GM18511 (cell line): ENCODE data around the gene PSMB2.

Experiments
- ATAC-seq: cut with Tn5 transposase; IDR thresholded peaks from one replicate; pipeline ENCODE4 v1.9.1; 2021; ENCODE audit warnings: mild to moderate bottlenecking, moderate library complexity; ENCODE audit not compliant: unreplicated experiment

PSMB2 gene

DNA sequence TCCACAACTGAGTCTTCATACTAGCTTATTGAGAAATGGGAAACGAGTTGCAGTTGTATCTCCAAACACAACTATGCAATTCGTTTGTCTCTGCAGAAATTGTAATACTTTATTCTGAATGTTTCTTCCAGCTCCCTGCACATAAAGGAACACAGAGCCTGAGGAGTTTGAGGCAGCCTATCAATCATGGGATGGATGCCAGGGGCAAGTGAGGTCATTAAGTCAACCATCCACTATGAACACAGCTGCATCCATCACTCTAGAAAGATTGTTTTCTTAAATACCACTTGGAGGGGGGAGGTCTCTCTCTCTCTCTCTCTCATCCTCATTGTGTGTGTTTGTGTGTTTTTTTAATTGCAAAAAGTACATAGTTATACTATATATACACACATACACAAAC is 2.9 kb upstream of the PSMB2 start:
- ATAC-seq: no peak

DNA sequence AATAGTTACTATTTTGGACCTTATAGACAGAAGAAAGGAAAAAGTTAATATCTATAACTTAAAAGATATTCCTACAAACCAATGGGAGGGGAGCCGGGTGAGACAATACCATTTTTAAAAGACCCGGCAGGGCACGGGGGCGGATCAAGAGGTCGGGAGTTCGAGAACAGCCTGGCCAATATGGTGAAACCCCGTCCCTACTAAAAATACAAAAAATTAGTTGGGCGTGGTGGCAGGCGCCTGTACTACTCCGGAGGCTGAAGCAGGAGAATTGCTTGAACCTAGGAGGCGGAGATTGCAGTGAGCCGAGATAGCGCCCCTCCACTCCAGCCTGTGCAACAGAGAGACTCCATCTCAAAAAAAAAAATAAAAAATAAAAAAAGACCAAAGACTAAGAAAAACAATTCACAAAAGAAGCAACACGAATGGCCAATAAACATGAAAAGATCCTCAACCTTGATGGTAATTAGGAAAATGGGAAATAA is 1.2 kb upstream of the PSMB2 start:
- no peak for ATAC-seq

DNA sequence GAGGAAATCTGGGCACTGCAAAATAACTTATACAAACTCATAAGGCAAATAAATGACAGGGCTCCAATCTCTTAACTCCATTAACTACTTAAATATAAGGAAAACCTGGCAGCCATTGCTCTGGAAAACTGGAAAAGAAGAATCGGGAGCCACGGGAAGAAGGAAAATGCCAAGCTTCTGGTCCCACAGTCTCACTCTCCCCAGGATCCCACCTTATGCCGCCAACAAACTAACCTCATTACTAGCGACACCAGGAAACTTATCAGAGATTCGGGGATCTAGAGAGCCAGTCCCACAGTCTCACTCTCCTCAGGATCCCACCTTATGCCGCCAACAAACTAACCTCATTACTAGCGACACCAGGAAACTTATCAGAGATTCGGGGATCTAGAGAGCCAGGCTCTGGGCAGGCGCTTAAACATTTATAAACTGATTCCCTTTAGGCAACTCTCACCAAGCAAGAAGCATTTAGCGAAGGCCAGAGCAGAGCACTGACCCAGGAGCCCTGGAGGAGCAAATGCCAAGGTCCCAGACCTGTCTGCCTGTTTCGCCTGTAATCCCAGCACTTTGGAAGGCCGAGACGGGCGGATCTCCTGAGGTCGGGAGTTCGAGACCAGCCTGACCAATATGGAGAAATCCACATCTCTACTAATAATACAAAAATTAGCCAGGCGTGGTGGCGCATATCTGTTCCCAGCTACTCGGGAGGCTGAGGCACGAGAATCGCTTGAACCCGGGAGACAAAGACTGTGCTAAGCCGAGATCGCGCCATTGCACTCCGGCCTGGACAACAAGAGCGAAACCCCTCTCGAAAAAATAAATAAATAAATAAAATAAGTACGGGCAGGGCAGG is 720 bp downstream of the PSMB2 start:
- ATAC-seq: no peak

DNA sequence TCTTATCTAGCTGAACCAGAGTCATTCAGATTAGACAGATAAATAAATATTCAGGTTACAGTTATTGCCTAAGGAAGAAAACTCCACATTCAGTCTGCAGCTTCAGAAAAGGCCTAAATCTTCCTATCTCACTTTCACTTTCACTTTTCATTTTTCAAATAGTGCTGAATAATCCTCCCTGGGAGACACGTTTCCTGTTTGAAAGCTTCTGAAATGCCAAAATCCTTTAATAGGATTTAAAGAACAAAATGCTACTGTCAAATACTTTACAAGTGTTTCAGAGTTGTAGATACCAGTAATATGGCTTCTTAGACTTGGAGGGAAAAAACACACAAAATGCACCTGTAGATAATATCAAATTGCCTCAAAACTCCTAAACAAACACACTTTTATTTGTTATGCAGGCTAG is 3.9 kb downstream of the PSMB2 start:
- ATAC-seq: no peak

DNA sequence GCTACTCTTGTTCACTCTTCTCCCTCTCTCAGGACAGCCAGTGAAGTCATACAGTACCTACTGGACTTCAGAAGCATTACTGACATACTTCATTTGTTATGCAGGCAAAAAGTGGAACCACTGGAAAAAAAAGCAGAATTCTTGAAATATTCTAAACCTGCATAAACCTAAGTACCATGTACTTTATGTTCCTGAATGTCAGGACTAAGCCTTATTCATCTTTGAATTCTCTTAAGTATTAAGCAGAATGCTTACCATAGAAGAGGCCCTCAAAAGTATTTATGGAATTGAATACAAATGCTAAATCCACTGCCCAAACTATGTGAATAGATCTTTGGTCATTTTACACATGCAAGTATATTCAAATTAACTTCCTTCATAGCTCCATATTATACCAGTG is 7.8 kb downstream of the PSMB2 start:
- no peak for ATAC-seq

DNA sequence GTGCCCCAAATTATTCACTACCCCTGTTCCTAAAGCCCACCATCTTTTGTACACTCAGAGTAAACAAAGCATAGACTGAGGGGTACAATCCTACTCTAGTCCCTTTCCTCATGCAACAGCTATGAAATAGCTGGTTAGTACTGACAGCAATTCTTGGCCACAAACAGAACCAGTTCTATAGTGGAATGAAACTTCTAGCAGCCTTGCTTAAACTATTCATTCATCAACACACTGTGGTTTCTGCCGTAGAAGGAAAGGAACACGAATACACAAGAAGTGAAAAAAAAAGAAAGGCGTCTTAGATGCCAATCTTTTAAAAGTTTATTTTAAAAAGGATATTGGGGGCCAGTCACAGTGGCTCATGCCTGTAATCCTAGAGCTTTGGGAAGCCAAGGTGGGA is 9.9 kb downstream of the PSMB2 start:
- ATAC-seq: no peak

DNA sequence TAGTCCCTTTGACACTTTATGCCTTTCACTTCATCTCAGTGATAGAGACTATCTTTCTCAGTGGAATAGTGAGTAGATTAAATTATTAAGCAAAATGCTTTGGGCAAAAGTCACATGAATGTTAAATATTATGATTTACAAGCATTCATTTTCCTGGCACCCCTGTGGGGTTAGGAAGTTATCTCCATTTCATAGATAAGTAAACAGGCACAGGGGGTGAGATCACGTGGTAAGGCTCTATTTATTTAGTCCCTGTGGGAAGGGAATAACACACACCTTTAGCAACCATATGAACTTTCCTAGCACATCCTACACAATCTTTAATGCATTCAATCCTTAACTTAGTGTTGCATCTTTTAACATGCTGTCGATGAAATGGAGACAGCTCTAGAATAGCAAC is 12.3 kb downstream of the PSMB2 start:
- no peak for ATAC-seq

DNA sequence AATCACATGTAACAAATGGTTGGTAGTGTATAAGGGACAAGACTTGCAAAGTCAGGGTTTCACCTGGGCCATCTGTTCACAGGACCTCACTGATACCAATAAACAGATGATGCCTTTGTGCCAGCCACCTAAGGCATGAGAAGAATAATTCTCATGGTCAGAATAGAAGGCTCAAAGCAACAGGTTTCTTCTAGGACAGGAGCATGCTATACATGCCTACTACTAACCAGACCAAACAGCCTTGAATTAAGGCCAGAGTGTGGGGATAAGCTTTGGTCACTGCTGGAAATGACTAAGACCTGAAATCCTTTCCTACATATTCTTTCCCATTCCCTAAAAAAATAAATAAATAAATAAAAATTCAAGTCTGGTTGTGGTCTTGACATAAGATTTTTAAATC is 17.5 kb downstream of the PSMB2 start:
- no peak for ATAC-seq

DNA sequence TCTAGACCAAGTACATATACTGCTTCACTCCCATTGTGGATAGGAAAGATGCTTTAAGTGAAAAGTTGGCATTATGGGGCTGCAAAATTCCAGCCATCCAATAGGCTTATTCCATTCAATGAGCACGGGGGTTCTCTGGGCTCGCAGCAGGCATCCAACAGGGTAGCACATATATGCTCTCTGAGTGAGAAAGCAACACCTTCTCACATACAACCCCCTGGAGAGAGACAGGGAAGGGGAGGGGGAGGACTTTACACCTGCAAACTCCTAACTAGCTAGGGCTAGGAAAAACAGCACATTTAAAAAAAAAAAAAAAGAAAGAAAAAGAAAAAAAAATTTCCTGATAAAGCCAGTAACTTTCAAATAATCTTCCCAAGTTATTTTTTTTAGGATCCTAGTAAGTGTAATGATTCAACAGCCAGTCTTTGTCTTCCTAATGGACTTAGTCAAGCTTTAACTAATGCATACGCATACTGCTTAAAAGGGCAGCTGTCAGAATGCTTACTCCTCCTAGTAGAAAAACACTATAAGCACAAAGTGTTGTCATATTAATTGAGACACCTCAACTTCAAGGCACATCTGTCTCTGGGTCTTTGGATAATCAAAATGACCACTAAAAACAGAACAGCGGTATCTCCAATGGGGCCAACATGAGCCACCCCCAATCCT is 18.7 kb downstream of the PSMB2 start:
- ATAC-seq: no peak

DNA sequence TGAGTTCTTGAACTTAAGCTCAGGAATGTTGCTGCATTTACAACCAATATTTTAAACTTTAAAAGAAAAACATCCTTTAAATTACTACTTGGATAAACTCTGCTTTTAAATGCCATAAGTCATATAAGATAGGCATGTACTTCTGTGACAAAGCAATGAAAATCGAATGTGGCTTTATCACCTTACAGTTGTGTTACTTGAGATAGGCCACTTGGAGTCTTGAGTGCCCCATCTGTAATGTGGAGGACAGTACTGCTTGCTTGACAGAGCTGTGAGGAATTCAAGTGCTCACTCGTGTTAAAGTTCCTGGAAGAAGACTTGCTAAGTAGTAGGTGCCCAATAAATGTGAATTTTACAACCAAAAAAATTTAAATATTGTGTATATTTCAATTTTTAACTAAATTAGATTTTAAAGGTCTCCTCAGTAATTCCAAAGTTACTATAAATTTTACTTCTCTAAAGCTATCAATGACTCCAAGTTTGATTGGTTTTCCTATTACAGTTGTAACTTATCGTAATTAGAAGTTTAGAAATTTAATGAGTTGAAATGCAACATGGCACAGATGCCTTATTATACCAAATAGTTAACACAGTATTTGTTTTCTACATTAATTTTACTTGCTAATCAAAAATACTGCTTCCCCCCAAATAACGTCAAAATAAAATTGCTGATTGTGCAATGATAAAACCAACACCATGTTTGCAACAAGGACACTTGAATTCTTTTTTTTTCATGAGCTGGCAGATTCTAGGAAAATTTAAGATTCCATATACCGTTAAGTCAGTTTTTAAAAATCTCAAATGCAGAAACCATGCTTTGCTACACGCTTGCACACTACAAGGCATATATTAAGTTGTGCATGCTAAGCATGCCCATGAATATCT is 21.8 kb downstream of the PSMB2 start:
- no peak for ATAC-seq

DNA sequence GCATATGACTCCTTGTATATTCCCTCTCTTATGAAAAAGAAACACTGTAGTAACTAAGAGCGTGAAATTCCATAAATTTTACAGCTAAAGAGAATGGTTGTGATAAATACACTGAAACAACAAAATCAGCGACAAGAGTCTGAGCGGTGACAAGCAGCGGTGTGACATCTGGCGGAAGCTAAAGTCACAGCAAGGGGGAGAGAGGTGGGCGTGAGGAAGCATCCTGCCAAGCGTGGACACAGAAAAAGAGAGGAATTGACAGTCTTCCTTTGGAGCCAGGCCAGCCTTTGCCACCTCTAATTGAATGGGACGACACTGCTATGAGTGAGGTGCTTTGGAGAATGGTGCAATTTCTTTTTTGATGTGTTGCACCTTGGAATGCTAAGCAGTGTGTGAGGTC is 25.9 kb downstream of the PSMB2 start:
- no peak for ATAC-seq

DNA sequence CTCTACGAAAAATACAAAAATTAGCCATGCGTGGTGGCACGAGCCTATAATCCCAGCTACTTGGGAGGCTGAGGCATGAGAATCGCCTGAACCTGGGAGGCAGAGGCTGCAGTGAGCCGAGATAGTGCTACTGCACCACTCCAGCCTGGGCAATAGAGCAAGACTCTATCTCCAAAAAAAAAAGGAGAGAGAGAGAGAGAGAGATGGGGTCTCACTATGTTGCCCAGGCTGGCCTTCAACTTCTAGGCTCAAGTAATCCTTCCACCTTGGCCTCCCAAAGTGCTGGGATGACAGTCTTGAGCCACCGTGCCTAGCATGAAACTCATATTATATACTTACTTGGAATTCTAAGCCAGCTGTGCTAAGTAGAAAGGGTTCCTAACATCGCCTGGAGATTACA is 29.7 kb downstream of the PSMB2 start:
- ATAC-seq: no peak

DNA sequence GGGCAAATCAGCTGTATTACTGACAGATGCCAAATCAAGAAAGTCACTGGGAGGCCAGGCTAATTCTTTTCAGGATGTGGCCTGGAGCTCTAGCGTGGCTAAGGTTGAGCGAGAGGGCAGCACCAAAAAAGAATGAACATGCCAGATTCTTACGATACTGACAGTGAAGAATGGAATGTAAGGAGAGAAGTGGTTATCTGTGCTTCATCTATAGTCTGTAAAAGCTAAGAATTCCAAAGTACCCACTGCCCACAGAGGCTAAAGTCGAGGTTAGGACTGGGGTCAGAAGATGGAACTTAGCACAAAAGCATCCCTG is 35.5 kb downstream of the PSMB2 start:
- ATAC-seq: no peak

DNA sequence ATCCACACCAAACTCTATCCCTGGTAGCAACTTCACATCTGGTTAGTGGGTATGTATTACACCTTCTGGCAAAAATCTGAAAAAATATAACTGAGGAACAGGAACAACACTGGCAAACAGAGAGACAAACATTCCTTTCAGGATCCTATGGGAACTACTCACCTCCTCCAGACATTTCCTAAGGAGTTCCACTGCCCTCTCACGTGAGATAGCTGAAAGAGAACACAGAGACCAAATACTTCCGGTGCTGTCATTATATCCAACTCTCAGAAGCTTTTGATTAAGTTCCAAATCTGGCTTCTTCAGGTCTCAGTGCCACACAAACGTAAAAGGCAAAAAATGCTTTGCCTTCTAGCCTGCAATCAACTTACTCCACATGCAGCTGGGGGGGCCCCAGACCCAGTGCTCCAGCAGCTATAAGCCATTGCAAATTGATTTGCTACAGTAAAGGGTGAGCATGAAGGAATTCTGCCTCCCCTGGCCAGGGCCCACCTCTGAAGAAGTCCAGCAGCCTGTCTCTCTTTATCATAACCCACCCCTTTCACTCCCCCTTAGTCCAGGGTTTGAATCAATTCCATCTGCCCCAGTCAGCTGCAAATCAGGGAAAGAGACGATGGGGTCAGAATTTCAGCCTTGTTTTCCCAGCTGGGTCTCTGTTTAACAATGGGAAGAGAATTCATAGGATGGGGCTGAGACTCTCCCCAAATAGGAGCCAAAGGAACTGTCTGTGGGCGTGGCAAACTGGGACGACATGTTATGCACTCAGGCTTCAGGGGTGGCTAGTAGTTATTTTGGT is 36.1 kb downstream of the PSMB2 start:
- ATAC-seq: no peak

DNA sequence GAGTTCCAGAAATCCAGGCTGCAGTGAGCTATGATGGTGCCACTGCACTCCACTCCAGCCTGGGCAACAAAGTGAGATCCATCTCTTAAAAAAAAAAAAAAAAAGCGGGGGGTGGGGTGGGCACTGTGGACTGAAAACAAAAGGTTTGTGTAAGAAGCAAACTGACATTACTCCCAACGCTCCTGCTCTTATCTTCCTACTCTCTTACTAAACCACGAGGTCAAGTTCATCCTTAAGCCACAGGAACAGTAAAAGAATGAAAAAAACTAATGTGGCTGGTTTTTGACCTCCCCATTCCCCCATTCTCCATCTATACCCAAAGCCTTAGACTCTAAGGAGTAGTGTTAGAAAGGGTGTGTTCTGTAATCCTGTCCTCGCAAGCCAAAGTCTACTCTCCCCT is 37.4 kb downstream of the PSMB2 start:
- ATAC-seq: no peak

DNA sequence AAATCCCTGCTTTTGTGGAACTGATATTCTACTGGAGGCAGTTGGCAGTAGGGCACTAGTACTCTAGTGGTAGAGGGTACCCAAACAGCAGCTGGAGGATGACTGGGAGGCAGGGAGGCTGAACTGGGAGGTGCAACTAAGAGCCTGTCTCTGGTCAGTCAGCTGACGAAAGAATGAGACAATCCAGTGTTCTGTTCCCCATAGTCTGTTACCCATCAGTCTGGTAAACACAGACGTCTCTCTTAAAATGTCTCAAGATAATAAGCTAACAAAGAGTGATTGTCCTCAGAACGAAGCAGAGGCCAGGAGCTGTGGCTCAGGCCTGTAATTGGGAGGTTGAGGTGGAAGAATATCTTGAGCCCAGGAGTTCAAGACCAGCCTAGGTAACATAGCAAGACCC is 37.9 kb downstream of the PSMB2 start:
- ATAC-seq: no peak

DNA sequence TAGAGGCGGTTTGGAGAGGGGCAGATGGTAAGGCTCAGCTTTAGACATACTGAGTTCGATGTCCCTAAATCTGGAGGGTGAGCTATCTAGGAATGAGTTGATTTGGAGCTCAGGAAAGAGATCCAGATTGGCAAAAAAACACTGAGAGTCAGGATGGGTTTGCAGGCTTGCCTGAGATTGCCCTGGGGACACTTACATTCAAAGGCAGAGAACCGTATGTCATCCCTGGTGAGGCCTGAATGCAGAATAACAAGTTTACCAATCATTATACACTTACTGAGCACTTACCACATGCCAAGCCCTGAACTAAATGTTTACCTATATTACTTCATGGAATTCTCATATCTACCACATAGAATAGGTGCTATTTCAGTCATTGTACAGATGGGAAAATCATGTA is 40.7 kb downstream of the PSMB2 start:
- ATAC-seq: no peak

DNA sequence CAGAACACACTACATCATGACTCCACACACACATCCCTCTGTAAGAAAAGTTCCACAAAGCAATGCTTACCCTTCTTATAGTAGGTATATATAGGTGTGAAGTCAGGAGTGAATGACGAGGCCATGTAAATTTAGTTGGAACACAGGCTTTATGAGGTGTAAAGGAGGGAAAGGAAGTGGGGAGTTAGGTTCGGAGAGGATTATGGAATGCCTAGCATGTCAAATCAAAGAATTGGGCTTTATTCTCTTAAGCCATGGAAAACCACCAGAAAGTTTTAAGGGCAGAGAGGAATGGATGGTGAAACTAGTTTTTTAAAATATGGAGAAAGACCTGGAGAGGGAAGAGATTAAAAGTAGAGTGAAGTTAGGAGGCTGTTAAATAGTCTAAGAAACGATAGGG is 41.9 kb downstream of the PSMB2 start:
- no peak for ATAC-seq

DNA sequence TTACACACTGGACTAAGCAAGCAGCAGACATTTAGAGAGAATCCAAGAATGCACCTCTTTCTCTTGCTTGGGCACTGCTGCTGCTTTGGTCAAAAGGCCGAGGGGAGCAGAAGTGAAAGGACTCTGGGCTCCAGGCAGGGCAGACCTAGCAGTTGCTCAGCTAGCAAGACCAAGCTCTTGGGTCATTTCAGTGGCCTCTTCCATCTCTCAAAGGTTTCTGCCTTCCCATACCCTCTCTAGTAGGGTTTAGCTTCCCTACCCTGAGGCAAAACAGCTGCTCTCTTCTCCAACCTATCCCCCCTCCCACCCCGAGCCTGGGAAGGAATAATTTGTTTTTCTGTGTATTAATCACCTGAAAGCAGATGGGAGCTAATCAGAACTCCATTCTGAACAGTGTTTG is 42.4 kb downstream of the PSMB2 start:
- no peak for ATAC-seq

DNA sequence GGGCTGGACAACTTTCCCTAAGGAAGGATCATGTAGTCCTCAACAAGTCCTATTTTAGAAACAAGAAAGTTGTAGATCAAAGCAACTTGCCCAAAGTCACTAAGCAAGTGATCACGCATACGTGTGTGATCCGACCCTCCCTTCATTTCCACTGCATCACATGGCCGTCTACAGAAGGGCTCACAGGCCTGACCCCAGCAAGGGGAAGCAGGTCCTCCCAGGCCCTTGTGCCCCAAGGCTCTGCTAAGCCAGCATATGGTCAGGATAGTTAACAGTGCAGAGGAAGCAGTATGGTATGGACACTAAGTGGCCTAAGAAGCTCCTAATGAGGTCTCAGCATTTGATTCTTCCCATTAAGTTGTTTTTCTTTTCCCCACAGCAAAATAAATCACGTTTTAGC is 43.5 kb downstream of the PSMB2 start:
- ATAC-seq: no peak

DNA sequence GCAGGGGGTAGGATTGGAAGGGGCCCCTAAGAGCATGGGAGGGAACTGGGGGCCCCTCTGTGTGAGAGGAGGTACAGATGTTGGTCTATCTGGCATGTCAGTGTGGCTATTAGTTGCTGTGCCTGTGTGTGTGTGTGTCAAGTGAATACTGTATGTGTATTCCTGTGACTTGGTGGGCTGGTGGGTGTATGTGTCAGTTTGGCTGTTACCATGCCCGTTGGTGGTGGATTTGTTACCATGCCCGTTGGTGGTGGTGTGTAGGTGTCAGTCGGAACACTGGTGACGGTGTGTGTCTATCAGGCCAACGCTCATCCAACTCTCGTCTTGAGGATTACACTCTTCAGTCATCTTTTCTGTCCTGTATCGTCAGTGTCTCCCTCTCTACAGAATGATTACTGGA is 45.6 kb downstream of the PSMB2 start:
- ATAC-seq: no peak
